Spleen (tissue), 11 donors: ENCODE data around the gene FMN2. TPM values are rescaled to one million over a fixed set of nuclear protein-coding genes. Genes with fewer than 3 reads are reported as not detected.

Experiments
- DNase-seq: peaks from one replicate; pipeline ENCODE4 v3.0.0-alpha.2; 2020
- H3K27ac ChIP-seq, 8 donors: fragments of 200-600 bp; sonication (generic) in 7 of 8; 1 replicate in 4 of 8; 2 replicates in 4 of 8; pipeline versions ENCODE4 v1.5.0 to v1.8.0; 2016 to 2021; ENCODE audit warnings: inconsistent platforms in 4 of 8, mild to moderate bottlenecking in 4 of 8, moderate library complexity in 1 of 8
- H3K27me3 ChIP-seq, 7 donors: fragments of 200-600 bp; sonication (generic) in 6 of 7; replicated peaks in 1 of 7; 1 replicate in 4 of 7; 2 replicates in 3 of 7; pipeline versions ENCODE4 v1.5.0 to v1.8.0; 2016 to 2021; ENCODE audit warnings: inconsistent platforms in 3 of 7, mild to moderate bottlenecking in 1 of 7
- H3K36me3 ChIP-seq, 6 donors: fragments of 200-600 bp; sonication (generic) in 5 of 6; 1 replicate in 4 of 6; 2 replicates in 2 of 6; pipeline versions ENCODE4 v1.5.0 to v1.8.0; 2016 to 2021; ENCODE audit warnings: inconsistent platforms in 2 of 6
- H3K4me1 ChIP-seq, 6 donors: fragments of 200-600 bp; sonication (generic) in 5 of 6; 1 replicate in 3 of 6; 2 replicates in 3 of 6; pipeline versions ENCODE4 v1.5.0 to v1.8.0; 2016 to 2021; ENCODE audit warnings: inconsistent platforms in 3 of 6
- H3K4me3 ChIP-seq, 8 donors: fragments of 200-600 bp; sonication (generic) in 7 of 8; 1 replicate in 4 of 8; 2 replicates in 4 of 8; pipeline versions ENCODE4 v1.5.0 to v1.8.0; 2016 to 2021; ENCODE audit warnings: inconsistent platforms in 4 of 8, mild to moderate bottlenecking in 4 of 8, moderate library complexity in 2 of 8
- H3K9me3 ChIP-seq, 8 donors: fragments of 200-600 bp; sonication (generic) in 7 of 8; 1 replicate in 4 of 8; 2 replicates in 4 of 8; pipeline versions ENCODE4 v1.5.0 to v1.8.0; 2016 to 2021; ENCODE audit warnings: inconsistent platforms in 4 of 8
- CTCF ChIP-seq, 11 experiments: fragments of 200-600 bp in 7 of 11; fragments of 450-650 bp in 4 of 11; sonication (generic) in 4 of 11; IDR thresholded peaks in 8 of 11; conservative IDR thresholded peaks in 3 of 11; 1 replicate in 7 of 11; 2 replicates in 4 of 11; pipeline versions ENCODE4 v1.4.0 to v1.8.0; 2016 to 2021; ENCODE audit warnings: antibody characterized with exemption in 11 of 11, inconsistent platforms in 4 of 11, mild to moderate bottlenecking in 1 of 11
- POLR2A ChIP-seq, 3 donors: fragments of 450-650 bp; IDR thresholded peaks; one replicate each; pipeline ENCODE4 v1.5.1; 2017; ENCODE audit warnings: antibody characterized with exemption in 3 of 3, mild to moderate bottlenecking in 1 of 3
- POLR2AphosphoS5 ChIP-seq, 3 donors: sonication (generic); formaldehyde crosslinking; IDR thresholded peaks; one replicate each; pipeline ENCODE4 v1.5.1; 2017; ENCODE audit warnings: antibody characterized with exemption in 3 of 3
- WGBS, 5 donors: extraction: QIAGEN DNeasy Blood & Tissue Kit in 3 of 5; methylation state at CpG; one replicate each; pipeline versions ENCODE4 v1.1.5 to v1.1.7; 2013 to 2018; 5-methylcytosine and 5-hydroxymethylcytosine counted together
- intact Hi-C: fragments of 100-400 bp; cut with DNase I; formaldehyde crosslinking; loops from one replicate; pipeline ENCODE4 v1.15.0; 2023; ENCODE audit warnings: low total_unique reads
- polyA plus RNA-seq, 3 donors: library from polyadenylated mRNA; stranded (reverse); fragments of 200-250 nt; gene quantifications; one replicate each; pipeline ENCODE4 v1.2.1, GENCODE V29; 2013
- total RNA-seq, 7 donors: library from RNA; depleted of rRNA in 3 of 7; stranded (reverse); fragments of >200 nt in 3 of 7; fragmentation: NEBNext Ultra II Directional in 4 of 7; extraction: Animal tissue kit (Norgen Biotek cat#: 25700) in 4 of 7; gene quantifications; one replicate each; pipeline versions ENCODE4 v1.1.0 to v1.2.1, GENCODE V29; 2016 to 2021
- donor health status: healthy with polysubstance abuse.
- donor health status: DM: no; HTN: no; CAD: no; lungs with moderate emphysema.
- donor health status: DM: no; HTN: no; CAD: no.
- donor health status: Bipolar disorder and iron deficiency.
- donor health status: healthy.
- donor health status: DM: no; HTN: no; CAD: no.
- donor health status: DM: yes; HTN: yes; CAD: no.

Gene FMN2
- total and polyA plus RNA-seq, 10 donors: 0.04 to 0.24 (median 0.12) TPM; not detected in 6

GRCh38 chr1:240395336-240395735, 303.7 kb downstream of the FMN2 start:
- H3K4me1 ChIP-seq: no peaks in the 10 kb centered on the region
- WGBS, 5 donors: 58 to 83% (median 72%) methylated on average over 1 of the region's 1 CpG
- TF ChIP-seq CTCF (IDR thresholded peaks at IDR 0.05 in 8 of 11, conservative IDR thresholded peaks at IDR 0.05 in 3 of 11): no peak
- TF ChIP-seq POLR2AphosphoS5 (IDR thresholded peaks at IDR 0.05): no peak
- no peak for TF ChIP-seq POLR2A (IDR thresholded peaks at IDR 0.05)
- peaks cover 0 to 11% (median 0%) of the 10 kb centered on the region in 8 donors for H3K9me3 ChIP-seq
- intact Hi-C loops: no loop called here
- no peak overlapping the region for H3K27ac ChIP-seq
- no peaks in the 10 kb centered on the region for H3K36me3 ChIP-seq
- no peak for DNase-seq
- H3K27me3 ChIP-seq: no peaks in the 10 kb centered on the region
- H3K4me3 ChIP-seq: no peak overlapping the region

- no peak overlapping the region for H3K27ac ChIP-seq
- TF ChIP-seq POLR2A (IDR thresholded peaks at IDR 0.05) (no peak), CTCF (IDR thresholded peaks at IDR 0.05 in 8 of 11, conservative IDR thresholded peaks at IDR 0.05 in 3 of 11) (no peak), POLR2AphosphoS5 (IDR thresholded peaks at IDR 0.05) (no peak)
- no peaks in the 10 kb centered on the region for H3K36me3 ChIP-seq
- intact Hi-C loops: no loop called here
- H3K4me1 ChIP-seq: no peaks in the 10 kb centered on the region
- WGBS, 5 donors: 42 to 73% (median 69%) methylated on average over 6 of the region's 6 CpGs
- H3K9me3 ChIP-seq: peaks cover 0 to 3% (median 0%) of the 10 kb centered on the region in 8 donors
- no peak overlapping the region for H3K4me3 ChIP-seq
- no peak for DNase-seq
- no peaks in the 10 kb centered on the region for H3K27me3 ChIP-seq
Measured at GRCh38 chr1:240399381-240399780, 307.7 kb downstream of the FMN2 start.

DNA sequence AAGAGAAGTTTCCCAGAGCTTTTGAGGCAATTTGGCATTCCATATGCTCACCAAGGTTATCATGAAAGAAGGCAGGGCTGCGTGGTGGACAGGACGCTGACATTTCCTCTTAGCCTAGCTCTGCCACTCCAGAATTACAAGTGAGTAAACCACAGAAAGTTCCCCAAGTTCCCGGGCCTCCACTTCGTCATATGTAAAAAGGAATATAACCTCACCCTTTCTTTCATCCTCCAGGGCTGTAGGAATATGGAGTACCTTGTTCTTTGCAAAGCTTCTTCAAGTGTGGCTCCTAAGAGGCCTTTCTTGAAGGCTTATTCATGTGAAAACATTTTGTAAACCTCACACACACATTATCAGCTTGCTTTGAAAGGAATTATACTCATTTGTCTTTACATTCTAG, 310.0 kb downstream of the FMN2 start:
- intact Hi-C loops: no loop called here
- Histone ChIP-seq H3K4me1 (no peaks in the 10 kb centered on the region), H3K36me3 (no peaks in the 10 kb centered on the region), H3K27me3 (no peaks in the 10 kb centered on the region), H3K4me3 (no peak overlapping the region), H3K9me3 (no peaks in the 10 kb centered on the region), H3K27ac (no peak overlapping the region)
- DNase-seq: no peak
- WGBS, 5 donors: 11 to 27% (median 13%) methylated on average over 4 of the region's 4 CpGs
- TF ChIP-seq POLR2AphosphoS5 (IDR thresholded peaks at IDR 0.05) (no peak), POLR2A (IDR thresholded peaks at IDR 0.05) (no peak), CTCF (IDR thresholded peaks at IDR 0.05 in 8 of 11, conservative IDR thresholded peaks at IDR 0.05 in 3 of 11) (no peak)

- no peak overlapping the region for H3K27ac ChIP-seq
- no peaks in the 10 kb centered on the region for H3K9me3 ChIP-seq
- 83 to 92% (median 88%) methylated on average over 4 of the region's 4 CpGs for WGBS, 5 donors
- H3K4me3 ChIP-seq: no peak overlapping the region
- intact Hi-C loops: no loop called here
- DNase-seq: no peak
- no peaks in the 10 kb centered on the region for H3K4me1 ChIP-seq
- no peak for TF ChIP-seq POLR2AphosphoS5 (IDR thresholded peaks at IDR 0.05)
- TF ChIP-seq CTCF (IDR thresholded peaks at IDR 0.05 in 8 of 11, conservative IDR thresholded peaks at IDR 0.05 in 3 of 11): no peak
- no peak for TF ChIP-seq POLR2A (IDR thresholded peaks at IDR 0.05)
- no peaks in the 10 kb centered on the region for H3K36me3 ChIP-seq
- H3K27me3 ChIP-seq: no peaks in the 10 kb centered on the region
Measured at GRCh38 chr1:240402326-240402725, 310.6 kb downstream of the FMN2 start.
